ENCODE measurements around the gene NOPCHAP1.

Gene NOPCHAP1

DNA sequence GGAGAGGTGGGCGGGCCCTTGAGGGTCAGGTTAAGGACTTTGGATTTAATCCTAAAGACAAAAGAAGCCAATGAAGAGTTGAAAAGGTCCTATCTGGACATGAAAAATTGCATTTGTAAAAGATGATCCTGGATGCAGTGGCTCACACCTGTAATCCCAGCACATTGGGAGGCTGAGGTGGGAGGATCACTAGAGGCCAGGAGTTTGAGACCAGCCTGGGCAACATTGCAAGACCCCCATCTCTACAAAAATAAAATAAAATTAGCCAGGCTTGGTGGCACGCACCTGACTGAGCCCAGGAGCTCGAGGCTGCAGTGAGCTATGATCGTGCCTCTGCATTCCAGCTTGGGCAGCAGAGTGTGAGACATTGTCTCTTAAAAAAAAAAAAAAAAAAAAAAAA is 25.7 kb upstream of the NOPCHAP1 start:
- Histone ChIP-seq H4K20me1 (ENCODE audit: insufficient read depth, low read length) (no peaks in the 10 kb centered on the region), H3K4me2 (ENCODE audit: low read length) (no peak overlapping the region), H3K4me3 (ENCODE audit: low read depth, low read length, poor library complexity, severe bottlenecking) (no peak overlapping the region)

DNA sequence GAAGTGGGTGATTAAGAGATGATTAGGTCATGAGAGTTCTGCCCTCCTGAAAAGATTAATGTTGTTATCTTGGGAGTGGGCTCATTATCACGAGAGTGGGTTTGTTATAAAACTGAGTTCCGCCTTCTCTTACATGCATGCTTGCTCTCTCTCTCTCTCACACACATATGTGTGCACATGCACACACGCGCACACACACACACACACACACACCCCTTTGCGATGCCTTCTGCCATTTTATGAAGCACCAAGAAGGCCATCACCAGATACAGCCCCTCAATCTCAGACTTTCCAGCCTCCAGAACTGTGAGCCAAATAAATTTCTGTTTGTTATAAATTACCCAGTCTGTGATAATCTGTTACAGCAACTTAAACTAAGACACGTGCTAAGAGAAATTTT is 22.4 kb upstream of the NOPCHAP1 start:
- H4K20me1 ChIP-seq (ENCODE audit: insufficient read depth, low read length) = no peaks in the 10 kb centered on the region
- H3K4me3 ChIP-seq (ENCODE audit: low read depth, low read length, poor library complexity, severe bottlenecking) = no peak overlapping the region
- no peak overlapping the region for H3K4me2 ChIP-seq (ENCODE audit: low read length)
- H3K4me1 ChIP-seq (ENCODE audit: insufficient read depth, low read length, severe bottlenecking) = peaks cover 6% of the 10 kb centered on the region
- TF ChIP-seq, protein P1, sequence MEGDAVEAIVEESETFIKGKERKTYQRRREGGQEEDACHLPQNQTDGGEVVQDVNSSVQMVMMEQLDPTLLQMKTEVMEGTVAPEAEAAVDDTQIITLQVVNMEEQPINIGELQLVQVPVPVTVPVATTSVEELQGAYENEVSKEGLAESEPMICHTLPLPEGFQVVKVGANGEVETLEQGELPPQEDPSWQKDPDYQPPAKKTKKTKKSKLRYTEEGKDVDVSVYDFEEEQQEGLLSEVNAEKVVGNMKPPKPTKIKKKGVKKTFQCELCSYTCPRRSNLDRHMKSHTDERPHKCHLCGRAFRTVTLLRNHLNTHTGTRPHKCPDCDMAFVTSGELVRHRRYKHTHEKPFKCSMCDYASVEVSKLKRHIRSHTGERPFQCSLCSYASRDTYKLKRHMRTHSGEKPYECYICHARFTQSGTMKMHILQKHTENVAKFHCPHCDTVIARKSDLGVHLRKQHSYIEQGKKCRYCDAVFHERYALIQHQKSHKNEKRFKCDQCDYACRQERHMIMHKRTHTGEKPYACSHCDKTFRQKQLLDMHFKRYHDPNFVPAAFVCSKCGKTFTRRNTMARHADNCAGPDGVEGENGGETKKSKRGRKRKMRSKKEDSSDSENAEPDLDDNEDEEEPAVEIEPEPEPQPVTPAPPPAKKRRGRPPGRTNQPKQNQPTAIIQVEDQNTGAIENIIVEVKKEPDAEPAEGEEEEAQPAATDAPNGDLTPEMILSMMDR (IDR thresholded peaks at IDR 0.05; ENCODE audit: low read length) = no peak
- no peak for TF ChIP-seq EZH2 (IDR thresholded peaks at IDR 0.05; ENCODE audit: borderline replicate concordance, low read length)
- H3K9ac ChIP-seq (ENCODE audit: low read length) = no peak overlapping the region
- no peaks in the 10 kb centered on the region for H3K27me3 ChIP-seq (ENCODE audit: insufficient read depth, low read length)
- H3K9me3 ChIP-seq (ENCODE audit: low read length) = no peaks in the 10 kb centered on the region
- H3K79me2 ChIP-seq (ENCODE audit: insufficient read depth, low read length) = no peaks in the 10 kb centered on the region
- H3F3A ChIP-seq (ENCODE audit: insufficient read depth, low read length) = no peaks in the 10 kb centered on the region
- H3K36me3 ChIP-seq (ENCODE audit: insufficient read depth, low read length) = no peaks in the 10 kb centered on the region
- no peaks in the 10 kb centered on the region for H3K9me2 ChIP-seq (ENCODE audit: low read depth, low read length)
- H2AFZ ChIP-seq (ENCODE audit: low read length) = no peak overlapping the region
- no peak overlapping the region for H3K27ac ChIP-seq (ENCODE audit: low read depth, low read length, poor library complexity, severe bottlenecking)

More for the DNA sequence above, 25.7 kb upstream of the NOPCHAP1 start:
- no peaks in the 10 kb centered on the region for H3K9me2 ChIP-seq (ENCODE audit: low read depth, low read length)
- no peaks in the 10 kb centered on the region for H3K9me3 ChIP-seq (ENCODE audit: low read length)
- TF ChIP-seq, protein P1 (IDR thresholded peaks at IDR 0.05; ENCODE audit: low read length) = no peak
- TF ChIP-seq EZH2 (IDR thresholded peaks at IDR 0.05; ENCODE audit: borderline replicate concordance, low read length) = no peak
- H3K9ac ChIP-seq (ENCODE audit: low read length) = no peak overlapping the region
- H3F3A ChIP-seq (ENCODE audit: insufficient read depth, low read length) = no peaks in the 10 kb centered on the region
- H3K79me2 ChIP-seq (ENCODE audit: insufficient read depth, low read length) = no peaks in the 10 kb centered on the region
- H3K27me3 ChIP-seq (ENCODE audit: insufficient read depth, low read length) = no peaks in the 10 kb centered on the region
- H2AFZ ChIP-seq (ENCODE audit: low read length) = no peak overlapping the region
- no peak overlapping the region for H3K27ac ChIP-seq (ENCODE audit: low read depth, low read length, poor library complexity, severe bottlenecking)
- no peaks in the 10 kb centered on the region for H3K36me3 ChIP-seq (ENCODE audit: insufficient read depth, low read length)
- peaks cover 16% of the 10 kb centered on the region for H3K4me1 ChIP-seq (ENCODE audit: insufficient read depth, low read length, severe bottlenecking)

DNA sequence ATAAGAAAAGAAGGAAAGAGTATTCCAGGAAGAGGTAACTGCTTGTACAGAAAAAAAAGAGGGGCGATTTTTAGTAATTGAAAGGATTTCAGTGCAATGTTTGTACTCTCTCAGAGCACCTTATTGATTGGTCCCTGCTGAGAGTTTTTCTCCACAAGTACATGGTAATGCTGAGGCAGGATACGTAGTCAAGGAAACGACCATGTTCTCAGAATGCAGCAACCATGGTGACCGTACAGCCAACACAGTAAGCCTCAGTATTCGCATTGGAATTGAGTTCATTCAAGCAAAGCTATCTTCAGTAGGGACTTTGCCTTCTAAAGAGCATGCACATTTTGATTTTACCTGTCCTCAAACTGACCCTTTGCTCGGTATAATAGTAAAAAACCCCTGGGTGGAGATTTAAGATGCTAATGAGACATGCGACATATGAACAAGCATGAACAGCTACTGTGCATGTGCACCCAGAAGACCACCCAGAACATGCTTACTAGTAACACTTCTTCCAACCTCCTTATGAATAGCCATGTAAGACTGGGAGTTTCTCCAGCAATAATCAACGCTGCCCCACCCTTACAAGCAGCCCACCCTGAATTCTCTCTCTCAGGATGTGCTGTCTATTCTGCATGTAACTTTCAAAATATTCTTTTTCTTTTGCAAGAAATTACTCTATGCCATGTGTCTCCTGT is 21.8 kb upstream of the NOPCHAP1 start:
- Histone ChIP-seq H3K27ac (ENCODE audit: low read depth, low read length, poor library complexity, severe bottlenecking) (no peak overlapping the region), H3K79me2 (ENCODE audit: insufficient read depth, low read length) (no peaks in the 10 kb centered on the region), H3F3A (ENCODE audit: insufficient read depth, low read length) (no peaks in the 10 kb centered on the region), H3K36me3 (ENCODE audit: insufficient read depth, low read length) (no peaks in the 10 kb centered on the region), H3K27me3 (ENCODE audit: insufficient read depth, low read length) (no peaks in the 10 kb centered on the region), H3K4me2 (ENCODE audit: low read length) (no peak overlapping the region), H3K4me3 (ENCODE audit: low read depth, low read length, poor library complexity, severe bottlenecking) (no peak overlapping the region), H3K9me2 (ENCODE audit: low read depth, low read length) (no peaks in the 10 kb centered on the region), H2AFZ (ENCODE audit: low read length) (no peak overlapping the region), H3K9me3 (ENCODE audit: low read length) (no peaks in the 10 kb centered on the region), H3K4me1 (ENCODE audit: insufficient read depth, low read length, severe bottlenecking) (peaks cover under 1% of the 10 kb centered on the region), H3K9ac (ENCODE audit: low read length) (no peak overlapping the region), H4K20me1 (ENCODE audit: insufficient read depth, low read length) (no peaks in the 10 kb centered on the region)
- TF ChIP-seq EZH2 (IDR thresholded peaks at IDR 0.05; ENCODE audit: borderline replicate concordance, low read length) = no peak
- TF ChIP-seq, protein P1 (IDR thresholded peaks at IDR 0.05; ENCODE audit: low read length) = no peak
